ENCODE measurements around the gene CDH23. TPM values are rescaled to one million over a fixed set of nuclear protein-coding genes. Genes with fewer than 3 reads are reported as not detected.
A peak's percentile ranks its signal among the peaks of the same experiment; 100 is the strongest.

CDH23 gene
- total and polyA plus RNA-seq, 12 donors: 1.7 to 20.2 (median 7.8) TPM

GRCh38 chr10:71743089-71743838, 346.5 kb downstream of the CDH23 start:
- 82 to 91% (median 89%) methylated on average over 4 of the region's 4 CpGs for WGBS, 4 donors
- no peak for DNase-seq
- TF ChIP-seq, protein P1, sequence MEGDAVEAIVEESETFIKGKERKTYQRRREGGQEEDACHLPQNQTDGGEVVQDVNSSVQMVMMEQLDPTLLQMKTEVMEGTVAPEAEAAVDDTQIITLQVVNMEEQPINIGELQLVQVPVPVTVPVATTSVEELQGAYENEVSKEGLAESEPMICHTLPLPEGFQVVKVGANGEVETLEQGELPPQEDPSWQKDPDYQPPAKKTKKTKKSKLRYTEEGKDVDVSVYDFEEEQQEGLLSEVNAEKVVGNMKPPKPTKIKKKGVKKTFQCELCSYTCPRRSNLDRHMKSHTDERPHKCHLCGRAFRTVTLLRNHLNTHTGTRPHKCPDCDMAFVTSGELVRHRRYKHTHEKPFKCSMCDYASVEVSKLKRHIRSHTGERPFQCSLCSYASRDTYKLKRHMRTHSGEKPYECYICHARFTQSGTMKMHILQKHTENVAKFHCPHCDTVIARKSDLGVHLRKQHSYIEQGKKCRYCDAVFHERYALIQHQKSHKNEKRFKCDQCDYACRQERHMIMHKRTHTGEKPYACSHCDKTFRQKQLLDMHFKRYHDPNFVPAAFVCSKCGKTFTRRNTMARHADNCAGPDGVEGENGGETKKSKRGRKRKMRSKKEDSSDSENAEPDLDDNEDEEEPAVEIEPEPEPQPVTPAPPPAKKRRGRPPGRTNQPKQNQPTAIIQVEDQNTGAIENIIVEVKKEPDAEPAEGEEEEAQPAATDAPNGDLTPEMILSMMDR (IDR thresholded peaks at IDR 0.05): no peak
- no peak for TF ChIP-seq POLR2A (IDR thresholded peaks at IDR 0.05)
- Histone ChIP-seq H3K27ac (no peak overlapping the region), H3K36me3 (replicated peaks in 1 of 2) (no peaks in the 10 kb centered on the region), H3K4me1 (replicated peaks in 1 of 2) (peaks cover 24 to 38% of the 10 kb centered on the region in 2 donors), H3K27me3 (no peaks in the 10 kb centered on the region), H3K9me3 (replicated peaks in 1 of 3) (no peaks in the 10 kb centered on the region), H3K4me3 (no peak overlapping the region)
- intact Hi-C loops (cut with DNase I): no loop called here

DNA sequence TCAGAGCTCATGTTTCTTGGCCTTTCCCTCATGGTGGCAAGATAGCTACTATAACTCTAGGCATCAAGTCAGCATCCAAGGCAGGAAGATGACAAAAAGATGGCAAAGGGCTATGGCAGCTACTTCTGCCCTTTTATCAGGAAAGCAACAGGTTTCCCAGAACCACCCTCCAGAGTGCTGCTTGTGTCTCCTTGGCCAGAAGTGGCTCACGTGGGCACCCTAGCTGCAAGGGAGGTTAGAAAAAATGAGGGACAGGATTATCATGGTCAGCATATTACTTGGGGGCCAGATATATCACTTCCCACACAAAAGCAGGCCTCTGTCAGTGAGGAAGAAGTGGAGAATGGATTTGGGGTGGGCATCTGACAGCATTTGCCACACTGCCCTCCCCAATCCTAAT, 347.1 kb downstream of the CDH23 start:
- Histone ChIP-seq H3K4me3 (no peak overlapping the region), H3K36me3 (replicated peaks in 1 of 2) (no peaks in the 10 kb centered on the region), H3K4me1 (replicated peaks in 1 of 2) (peaks cover 30 to 44% of the 10 kb centered on the region in 2 donors), H3K9me3 (replicated peaks in 1 of 3) (no peaks in the 10 kb centered on the region), H3K27me3 (no peaks in the 10 kb centered on the region), H3K27ac (no peak overlapping the region)
- intact Hi-C loops (cut with DNase I): no loop called here
- TF ChIP-seq POLR2A (IDR thresholded peaks at IDR 0.05): no peak
- DNase-seq: no peak
- 86 to 95% (median 88%) methylated on average over 1 of the region's 1 CpG for WGBS, 4 donors

- H3K27me3 ChIP-seq: no peaks in the 10 kb centered on the region
- H3K4me3 ChIP-seq: no peak overlapping the region
- TF ChIP-seq, protein P1 (IDR thresholded peaks at IDR 0.05): no peak
- no peak for TF ChIP-seq POLR2A (IDR thresholded peaks at IDR 0.05)
- DNase-seq: no peak
- intact Hi-C loops (cut with DNase I): no loop called here
- H3K4me1 ChIP-seq (replicated peaks in 1 of 2): peaks cover 38 to 46% of the 10 kb centered on the region in 2 donors
- no peaks in the 10 kb centered on the region for H3K36me3 ChIP-seq (replicated peaks in 1 of 2)
- 78 to 87% (median 80%) methylated on average over 3 to 8 of the region's 8 CpGs for WGBS, 4 donors
- no peaks in the 10 kb centered on the region for H3K9me3 ChIP-seq (replicated peaks in 1 of 3)
- no peak overlapping the region for H3K27ac ChIP-seq
Measured at GRCh38 chr10:71744897-71745663, 348.4 kb downstream of the CDH23 start.

- 86 to 94% (median 93%) methylated on average over 1 to 2 of the region's 2 CpGs for WGBS, 4 donors
- H3K27ac ChIP-seq: peak overlapping the region in 1 of 5 donors; percentile 80
Measured at GRCh38 chr10:71745664-71746250, 349.0 kb downstream of the CDH23 start.

More at GRCh38 chr10:71745664-71746250, 349.0 kb downstream of the CDH23 start:
- no peak for TF ChIP-seq POLR2A (IDR thresholded peaks at IDR 0.05)
- TF ChIP-seq, protein P1 (IDR thresholded peaks at IDR 0.05): no peak
- H3K36me3 ChIP-seq (replicated peaks in 1 of 2): no peaks in the 10 kb centered on the region
- peaks cover 35 to 39% of the 10 kb centered on the region in 2 donors for H3K4me1 ChIP-seq (replicated peaks in 1 of 2)
- no peak overlapping the region for H3K4me3 ChIP-seq
- H3K27me3 ChIP-seq: no peaks in the 10 kb centered on the region
- no peaks in the 10 kb centered on the region for H3K9me3 ChIP-seq (replicated peaks in 1 of 3)
- DNase-seq: no peak
- intact Hi-C loops (cut with DNase I): no loop called here

All from adrenal gland (tissue), 12 donors.